Neural progenitor cell (in vitro differentiated cells): ENCODE data around the gene PGAP1. TPM values are rescaled to one million over a fixed set of nuclear protein-coding genes. Genes with fewer than 3 reads are reported as not detected.
A peak's percentile ranks its signal among the peaks of the same experiment; 100 is the strongest.

Source experiments
- DNase-seq: peaks from one replicate; pipeline ENCODE4 v3.0.0-alpha.2; 2016; ENCODE audit warnings: low spot score
- H2AFZ ChIP-seq: fragments of 200-600 bp; sonication (generic); replicated peaks from 2 replicates; pipeline ENCODE4 v1.6.1; 2016; ENCODE audit warnings: antibody characterized with exemption
- H3F3A ChIP-seq: fragments of 200-600 bp; sonication (generic); 2 replicates; pipeline ENCODE4 v1.6.1; 2016; ENCODE audit warnings: antibody characterized with exemption, low read depth
- H3K27ac ChIP-seq: fragments of 200-600 bp; sonication (generic); 2 replicates; pipeline ENCODE4 v1.5.1; 2016; ENCODE audit warnings: mild to moderate bottlenecking
- H3K27me3 ChIP-seq: fragments of 200-600 bp; sonication (generic); 2 replicates; pipeline ENCODE4 v1.6.1; 2016; ENCODE audit warnings: mild to moderate bottlenecking, moderate library complexity
- H3K36me3 ChIP-seq: fragments of 200-600 bp; sonication (generic); 2 replicates; pipeline ENCODE4 v1.5.1; 2016
- H3K4me1 ChIP-seq: fragments of 200-600 bp; sonication (generic); 2 replicates; pipeline ENCODE4 v1.6.1; 2016; ENCODE audit warnings: mixed run types
- H3K4me2 ChIP-seq: fragments of 200-600 bp; sonication (generic); 2 replicates; pipeline ENCODE4 v1.6.1; 2016
- H3K4me3 ChIP-seq: fragments of 200-600 bp; sonication (generic); 2 replicates; pipeline ENCODE4 v1.5.1; 2016
- H3K79me2 ChIP-seq: fragments of 200-600 bp; sonication (generic); 2 replicates; pipeline ENCODE4 v1.6.1; 2016; ENCODE audit warnings: low read depth
- H3K9ac ChIP-seq: fragments of 200-600 bp; sonication (generic); 2 replicates; pipeline ENCODE4 v1.6.1; 2016
- H3K9me3 ChIP-seq: fragments of 200-600 bp; sonication (generic); 2 replicates; pipeline ENCODE4 v1.5.1; 2016; ENCODE audit warnings: low read depth
- H4K20me1 ChIP-seq: fragments of 200-600 bp; sonication (generic); 2 replicates; pipeline ENCODE4 v1.6.1; 2016; ENCODE audit warnings: low read depth
- H3K27ac Mint-ChIP-seq: 3 replicates; pipeline ENCODE4 v1.8.0; 2021; ENCODE audit warnings: mixed read lengths
- H3K27me3 Mint-ChIP-seq: 2 replicates; pipeline ENCODE4 v1.8.0; 2022; ENCODE audit warnings: low read depth, mild to moderate bottlenecking, inconsistent platforms, moderate library complexity, mixed read lengths; ENCODE audit not compliant: insufficient read depth
- H3K36me3 Mint-ChIP-seq: 3 replicates; pipeline ENCODE4 v1.8.0; 2021; ENCODE audit warnings: mixed read lengths
- H3K4me1 Mint-ChIP-seq: 3 replicates; pipeline ENCODE4 v1.8.0; 2021; ENCODE audit warnings: mixed read lengths
- H3K4me3 Mint-ChIP-seq: 3 replicates; pipeline ENCODE4 v1.8.0; 2021; ENCODE audit warnings: mild to moderate bottlenecking, moderate library complexity, mixed read lengths
- H3K9me3 Mint-ChIP-seq: 3 replicates; pipeline ENCODE4 v1.8.0; 2020; ENCODE audit warnings: mixed read lengths
- CTCF ChIP-seq: fragments of 200-600 bp; sonication (generic); IDR thresholded peaks from 2 replicates; pipeline ENCODE4 v1.5.1; 2017; ENCODE audit warnings: antibody characterized with exemption, mild to moderate bottlenecking
- EZH2 ChIP-seq: fragments of 200-600 bp; sonication (generic); IDR thresholded peaks from 2 replicates; pipeline ENCODE4 v1.6.1; 2017; ENCODE audit warnings: antibody characterized with exemption, mild to moderate bottlenecking, moderate library complexity
- EZH2phosphoT487 ChIP-seq: fragments of 200-600 bp; sonication (generic); IDR thresholded peaks from 2 replicates; pipeline ENCODE4 v1.6.1; 2017; ENCODE audit warnings: antibody characterized with exemption
- total RNA-seq: library from RNA; depleted of rRNA; stranded (reverse); fragments of >200 nt; gene quantifications from 2 replicates; pipeline ENCODE4 v1.2.3, GENCODE V29; 2015; ENCODE audit warnings: low replicate concordance

PGAP1 gene
- total RNA-seq, 1 donor from 2014 or later: 107 TPM

DNA sequence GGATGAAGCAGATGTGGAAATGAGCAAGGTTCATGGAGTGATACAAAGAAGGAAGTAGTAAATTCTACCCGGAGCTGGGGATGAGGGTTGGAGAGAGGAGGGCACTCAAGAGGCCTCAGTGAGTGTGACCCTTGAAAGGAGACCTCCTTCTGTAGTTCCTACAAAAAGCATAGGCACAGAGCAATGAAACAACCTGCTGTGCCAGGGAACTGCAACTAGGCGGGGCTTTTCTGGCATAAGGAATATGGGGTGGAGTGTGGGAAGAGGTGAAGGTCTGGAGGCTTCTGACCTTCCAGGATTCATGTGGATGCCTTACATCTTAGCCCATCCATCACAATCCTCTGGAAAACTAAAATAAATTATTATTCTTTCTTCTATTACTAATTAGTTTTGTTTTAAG lies 25.5 kb upstream of the PGAP1 start:
- Histone ChIP-seq H3K36me3 (no peaks in the 10 kb centered on the region), H3K4me2 (no peak overlapping the region), H3K27ac (no peak overlapping the region), H4K20me1 (no peaks in the 10 kb centered on the region), H2AFZ (peak overlapping the region; percentile 38), H3K9me3 (no peaks in the 10 kb centered on the region), H3K4me1 (peaks cover 38% of the 10 kb centered on the region), H3F3A (peaks cover 19% of the 10 kb centered on the region), H3K4me3 (no peak overlapping the region), H3K9ac (no peak overlapping the region), H3K27me3 (no peaks in the 10 kb centered on the region), H3K79me2 (no peaks in the 10 kb centered on the region)
- H3K36me3 Mint-ChIP-seq: no peaks in the 10 kb centered on the region
- TF ChIP-seq EZH2phosphoT487 (no peak), EZH2 (no peak), CTCF (no peak)
- peaks cover 9% of the 10 kb centered on the region for H3K4me1 Mint-ChIP-seq
- no peak for DNase-seq
- peaks cover 9% of the 10 kb centered on the region for H3K27me3 Mint-ChIP-seq
- H3K27ac Mint-ChIP-seq: no peak overlapping the region
- peaks cover 3% of the 10 kb centered on the region for H3K9me3 Mint-ChIP-seq
- no peak overlapping the region for H3K4me3 Mint-ChIP-seq

DNA sequence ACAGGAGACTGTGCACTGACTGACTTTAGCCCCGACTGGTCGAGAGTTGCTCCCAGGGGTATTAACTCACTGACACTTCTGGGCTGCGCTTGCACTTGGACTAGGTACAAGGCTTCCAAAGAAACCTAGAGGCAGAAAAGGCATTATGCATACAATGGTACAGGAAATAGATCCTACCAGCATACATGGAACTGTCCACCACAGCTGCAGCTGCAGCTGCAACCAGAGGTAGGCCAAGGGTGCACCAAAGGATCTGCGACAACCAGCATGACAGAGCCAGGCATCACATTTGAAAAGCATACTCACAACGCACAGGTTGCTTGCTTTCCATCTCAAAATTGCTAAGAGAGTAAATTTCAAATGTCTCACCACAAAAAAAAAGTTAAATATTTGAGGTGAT lies 22.6 kb upstream of the PGAP1 start:
- Mint-ChIP-seq H3K27ac (no peak overlapping the region), H3K4me3 (no peak overlapping the region)

GRCh38 chr2:196944570-196944969 lies 18.1 kb upstream of the PGAP1 start:
- Mint-ChIP-seq H3K27me3 (no peaks in the 10 kb centered on the region), H3K4me1 (peaks cover 3% of the 10 kb centered on the region), H3K27ac (no peak overlapping the region), H3K36me3 (no peaks in the 10 kb centered on the region), H3K9me3 (no peaks in the 10 kb centered on the region), H3K4me3 (no peak overlapping the region)
- H3K9me3 ChIP-seq: no peaks in the 10 kb centered on the region
- DNase-seq: peak; percentile 45
- no peak overlapping the region for H3K4me3 ChIP-seq
- no peaks in the 10 kb centered on the region for H3K79me2 ChIP-seq
- H3K36me3 ChIP-seq: no peaks in the 10 kb centered on the region
- peak overlapping the region; percentile 84 for H2AFZ ChIP-seq
- H3K27me3 ChIP-seq: no peaks in the 10 kb centered on the region
- no peak overlapping the region for H3K27ac ChIP-seq
- no peak for TF ChIP-seq EZH2phosphoT487
- TF ChIP-seq CTCF: no peak
- TF ChIP-seq EZH2: no peak
- no peaks in the 10 kb centered on the region for H4K20me1 ChIP-seq
- no peak overlapping the region for H3K4me2 ChIP-seq
- H3F3A ChIP-seq: no peaks in the 10 kb centered on the region
- H3K9ac ChIP-seq: no peak overlapping the region
- peaks cover 17% of the 10 kb centered on the region for H3K4me1 ChIP-seq

More for the DNA sequence above, 22.6 kb upstream of the PGAP1 start:
- Histone ChIP-seq H3K9me3 (no peaks in the 10 kb centered on the region), H3K4me3 (no peak overlapping the region), H4K20me1 (no peaks in the 10 kb centered on the region), H3K9ac (no peak overlapping the region), H3K27ac (no peak overlapping the region), H3F3A (no peaks in the 10 kb centered on the region), H2AFZ (no peak overlapping the region), H3K4me1 (peaks cover 18% of the 10 kb centered on the region), H3K79me2 (no peaks in the 10 kb centered on the region), H3K27me3 (no peaks in the 10 kb centered on the region), H3K4me2 (no peak overlapping the region), H3K36me3 (no peaks in the 10 kb centered on the region)
- peaks cover 5% of the 10 kb centered on the region for H3K4me1 Mint-ChIP-seq
- H3K27me3 Mint-ChIP-seq: peaks cover 4% of the 10 kb centered on the region
- DNase-seq: no peak
- H3K9me3 Mint-ChIP-seq: no peaks in the 10 kb centered on the region
- no peak for TF ChIP-seq EZH2
- TF ChIP-seq EZH2phosphoT487: no peak
- no peak for TF ChIP-seq CTCF
- H3K36me3 Mint-ChIP-seq: no peaks in the 10 kb centered on the region
